Myocyte (in vitro differentiated cells): ENCODE data around the gene CILP. TPM values are rescaled to one million over a fixed set of nuclear protein-coding genes. Genes with fewer than 3 reads are reported as not detected.
"Not testable (repeated sequence)": the region's sequence is repeated elsewhere in the genome, so short reads cannot be mapped to it uniquely, and the experiment has no call there.

Experiments
- DNase-seq: peaks from one replicate; pipeline ENCODE4 v3.0.0-alpha.2; 2012; ENCODE audit warnings: low read depth
- total RNA-seq: library from RNA; depleted of rRNA; stranded (reverse); fragments of >200 nt; gene quantifications from 2 replicates; pipeline ENCODE4 v1.2.3, GENCODE V29; 2014

Gene CILP
- total RNA-seq, 1 donor from 2014 or later = 0.27 TPM

DNA sequence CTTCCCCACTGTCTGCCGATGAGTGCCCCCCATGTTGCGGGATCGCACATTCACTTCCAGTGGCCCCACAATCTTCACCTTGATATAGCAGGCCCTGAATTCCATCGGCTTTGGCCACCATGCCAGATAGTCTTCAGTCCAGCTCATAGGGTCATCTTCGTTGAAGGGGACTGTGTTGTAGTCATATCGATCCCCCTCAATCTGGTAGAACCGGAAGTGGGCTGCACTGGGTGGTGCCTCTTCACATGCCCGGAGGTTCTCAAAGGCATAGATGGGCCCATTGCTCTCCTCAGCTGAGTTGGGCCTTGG, 14.0 kb downstream of the CILP start:
- DNase-seq = no peak

- no peak for DNase-seq
Observed at GRCh38 chr15:65196637-65197336, 14.5 kb downstream of the CILP start.

- DNase-seq = no peak
Observed at GRCh38 chr15:65195548-65195923, 15.7 kb downstream of the CILP start.

DNA sequence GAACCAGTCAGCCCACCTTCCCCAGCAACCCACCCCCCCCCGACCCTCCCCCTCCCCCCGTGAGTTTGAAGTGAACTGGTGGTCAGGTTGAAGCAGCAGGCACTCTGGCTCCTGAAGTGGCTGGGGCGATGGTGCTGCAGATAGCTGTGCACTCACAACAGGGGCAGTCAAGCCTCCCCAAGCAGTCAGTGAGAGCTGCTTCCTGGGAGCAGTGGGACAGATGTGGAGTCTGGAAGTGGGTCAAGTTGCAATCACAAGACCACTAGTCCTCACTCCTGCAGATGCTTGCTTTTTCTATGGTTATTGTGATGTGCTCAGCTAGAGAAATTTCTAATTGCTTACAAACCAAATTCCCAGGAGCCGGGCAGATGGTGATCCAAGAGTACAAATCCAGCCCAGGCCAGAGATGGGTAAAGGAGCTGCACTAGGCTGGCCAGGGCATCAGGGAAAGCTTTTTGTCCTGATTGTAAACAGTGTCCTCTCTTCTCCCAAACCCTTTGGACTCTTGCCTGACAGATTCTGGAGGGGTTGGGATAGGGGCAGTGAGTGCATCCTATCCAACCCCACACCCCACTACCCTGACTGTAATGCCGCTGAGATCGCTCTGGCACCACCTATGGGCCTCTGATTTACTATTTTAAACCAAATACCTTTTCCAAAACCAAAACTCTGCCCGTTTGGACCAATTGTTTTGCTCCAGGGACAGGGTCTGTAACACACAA, 16.3 kb downstream of the CILP start:
- DNase-seq = peak; percentile 28

DNA sequence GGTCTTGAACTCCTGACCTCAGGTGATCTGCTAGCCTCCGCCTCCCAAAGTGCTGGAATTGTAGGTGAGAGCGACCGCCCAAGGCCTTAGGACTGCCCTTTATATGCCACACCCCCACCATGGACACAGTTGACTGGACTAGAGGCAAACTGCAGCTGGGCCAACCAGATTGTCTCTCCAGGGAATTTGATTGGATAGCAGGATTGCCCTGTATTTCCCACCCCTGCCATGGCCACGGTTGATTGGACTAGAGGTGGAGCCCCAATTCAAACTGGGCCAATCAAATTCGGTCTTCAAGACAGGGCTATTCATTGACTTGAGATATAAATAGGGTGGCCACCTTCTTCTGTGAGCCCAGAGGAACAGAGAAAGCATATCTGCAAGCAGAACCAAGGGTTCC, 19.3 kb downstream of the CILP start:
- DNase-seq = peak; percentile 15

GRCh38 chr15:65189102-65189740, 22.1 kb downstream of the CILP start:
- peak; percentile 71 for DNase-seq

DNA sequence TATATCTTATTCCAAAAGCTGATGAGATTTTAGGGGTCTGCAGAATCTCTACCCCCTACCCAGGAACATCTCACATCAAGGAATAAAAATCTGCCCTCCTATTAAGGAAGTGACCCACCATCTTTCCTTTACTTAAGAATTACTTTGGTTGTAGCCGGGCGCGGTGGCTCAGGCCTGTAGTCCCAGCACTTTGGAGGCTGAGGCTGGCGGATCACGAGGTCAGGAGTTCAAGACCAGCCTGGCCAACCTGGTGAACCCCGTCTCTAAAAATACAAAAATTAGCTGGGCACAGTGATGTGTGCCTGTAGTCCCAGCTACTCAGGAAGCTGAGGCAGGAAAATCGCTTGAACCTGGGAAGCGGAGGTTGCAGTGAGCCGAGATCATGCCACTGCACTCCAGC, 22.8 kb downstream of the CILP start:
- DNase-seq = not testable (repeated sequence)

- DNase-seq = peak; percentile 93
Observed at GRCh38 chr15:65184868-65185717, 26.2 kb downstream of the CILP start, which contains the start of gene CLPX. TSS of gene CLPX (minus strand) at chr15:65185342. CDS start at chr15:65185153, 189 bp downstream.

DNA sequence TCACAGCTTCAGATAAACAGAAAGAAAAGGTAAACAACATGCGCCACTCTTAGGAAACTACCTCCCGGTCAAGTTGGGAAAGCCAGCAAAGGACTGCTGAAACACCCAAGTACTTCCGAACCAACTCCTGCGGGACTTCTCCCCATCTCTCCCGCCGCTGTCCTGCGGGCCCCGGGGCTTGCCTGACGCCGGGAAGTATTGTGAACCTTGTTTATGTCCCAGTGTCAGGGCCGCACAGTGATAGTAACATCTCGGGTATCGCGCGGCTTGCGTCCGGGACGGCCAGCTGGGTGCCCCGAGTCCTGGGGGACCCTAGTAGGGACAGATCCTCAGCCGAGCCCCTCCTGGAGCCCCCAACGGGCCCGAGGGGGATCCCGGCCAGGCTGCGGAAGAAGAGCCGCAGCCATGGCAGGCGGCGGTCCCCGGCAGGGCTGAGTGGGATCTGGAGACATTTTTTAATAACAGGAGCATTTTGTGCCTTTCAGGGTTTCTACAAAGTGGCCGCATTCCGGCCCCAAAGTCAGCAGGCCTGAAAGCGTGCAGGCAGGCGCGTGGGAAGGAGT, 26.9 kb downstream of the CILP start:
- DNase-seq = peak; percentile 64

DNA sequence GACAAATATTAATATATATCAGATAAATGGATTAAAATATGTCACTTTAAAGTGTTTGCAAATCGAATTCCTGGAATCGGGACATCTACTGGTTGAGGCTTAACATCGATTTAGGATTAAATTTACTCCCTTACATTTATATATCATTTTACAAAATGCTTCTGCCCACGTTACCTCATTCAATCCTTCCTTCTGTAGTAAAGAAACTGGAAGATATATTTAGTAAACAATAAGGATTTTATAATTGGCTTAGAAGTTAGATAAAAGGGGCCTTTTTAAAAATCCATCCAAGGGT, 27.5 kb downstream of the CILP start:
- DNase-seq = no peak

- DNase-seq = no peak
Observed at GRCh38 chr15:65182538-65182937, 28.7 kb downstream of the CILP start.

DNA sequence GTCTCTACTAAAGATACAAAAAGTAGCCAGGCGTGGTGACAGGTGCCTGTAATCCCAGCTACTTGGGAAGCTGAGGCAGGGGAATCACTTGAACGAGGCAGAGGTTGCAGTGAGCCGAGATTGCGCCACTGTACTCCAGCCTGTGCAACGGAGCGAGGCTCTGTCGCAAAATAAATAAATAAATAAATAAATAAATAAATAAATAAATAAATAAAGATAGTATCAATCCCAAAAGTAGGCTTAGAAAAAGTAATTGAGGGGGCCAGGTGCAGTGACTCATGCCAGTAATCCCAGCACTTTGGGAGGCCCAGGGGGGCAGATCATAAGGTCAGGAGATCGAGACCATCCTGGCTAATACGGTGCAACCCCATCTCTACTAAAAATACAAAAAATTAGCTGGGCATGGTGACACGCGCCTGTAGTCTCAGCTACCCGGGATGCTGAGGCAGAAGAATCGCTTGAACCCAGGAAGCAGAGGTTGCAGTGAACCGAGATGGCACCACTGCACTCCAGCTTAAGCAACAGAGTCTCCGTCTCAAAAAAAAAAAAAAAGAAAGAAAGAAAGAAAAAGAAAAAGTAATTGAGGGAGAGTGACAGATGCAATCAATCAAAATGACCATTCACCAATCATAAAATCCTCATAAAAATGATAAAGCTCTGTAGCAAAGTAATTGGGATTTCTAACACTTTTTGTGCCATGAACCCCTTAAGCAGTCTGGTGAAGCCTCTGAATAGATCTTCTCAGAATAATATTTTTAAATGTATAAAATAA, 29.5 kb downstream of the CILP start:
- DNase-seq = not testable (repeated sequence)

DNA sequence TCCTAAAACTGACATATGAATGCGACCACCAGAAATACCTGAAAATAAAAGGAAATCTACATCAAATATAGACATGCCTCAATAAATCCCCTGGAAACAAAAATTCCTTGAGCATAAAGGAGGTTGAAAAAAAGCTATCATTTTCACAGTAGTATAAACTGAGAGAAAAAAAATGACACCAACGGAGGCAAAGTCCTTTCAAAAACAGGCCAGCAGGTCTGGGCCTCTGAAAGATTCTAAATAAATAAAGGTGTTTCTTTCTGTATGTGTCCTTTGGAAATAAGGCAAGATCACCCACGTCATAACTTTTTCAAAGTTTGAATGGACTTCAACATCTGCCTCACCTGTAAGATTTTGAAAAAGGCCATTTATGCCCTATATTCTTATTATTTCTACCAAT, 31.1 kb downstream of the CILP start:
- DNase-seq = no peak

DNA sequence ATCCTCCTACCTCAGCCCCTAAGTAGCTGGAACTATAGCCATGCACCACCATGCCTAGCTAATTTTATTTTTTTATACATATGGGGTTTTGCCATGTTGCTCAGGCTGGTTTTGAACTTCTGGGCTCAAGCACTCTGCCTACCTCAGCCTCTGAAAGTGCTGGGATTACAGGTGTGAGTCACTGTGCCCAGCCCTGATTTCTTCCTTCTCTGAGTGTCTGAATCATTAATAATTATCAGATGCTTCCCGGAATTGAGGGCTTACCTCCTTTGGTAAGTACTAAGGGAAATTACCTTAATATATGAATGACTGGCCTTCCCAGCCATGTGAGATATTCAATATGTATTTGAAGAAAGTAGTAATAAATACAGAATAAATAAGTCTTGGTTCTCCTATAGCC, 33.4 kb downstream of the CILP start:
- DNase-seq = no peak

DNA sequence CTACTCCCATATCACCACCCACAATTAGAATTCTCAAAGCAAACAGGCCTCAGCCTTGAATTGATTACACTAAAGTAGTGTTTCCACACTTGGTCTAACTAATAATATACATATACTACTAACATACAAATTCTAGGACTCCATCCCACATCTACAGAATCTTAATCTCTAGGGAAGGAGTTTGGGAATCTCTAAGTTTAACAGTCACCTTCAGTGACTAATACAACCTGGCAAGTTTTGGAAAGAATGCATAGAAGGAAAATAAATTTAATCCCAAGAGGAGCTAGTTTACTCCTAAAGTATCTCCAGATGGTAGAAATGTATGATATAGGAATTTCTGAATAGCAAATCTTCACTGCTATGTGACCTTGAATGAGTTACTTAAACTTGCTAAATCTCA, 35.2 kb downstream of the CILP start:
- no peak for DNase-seq

DNA sequence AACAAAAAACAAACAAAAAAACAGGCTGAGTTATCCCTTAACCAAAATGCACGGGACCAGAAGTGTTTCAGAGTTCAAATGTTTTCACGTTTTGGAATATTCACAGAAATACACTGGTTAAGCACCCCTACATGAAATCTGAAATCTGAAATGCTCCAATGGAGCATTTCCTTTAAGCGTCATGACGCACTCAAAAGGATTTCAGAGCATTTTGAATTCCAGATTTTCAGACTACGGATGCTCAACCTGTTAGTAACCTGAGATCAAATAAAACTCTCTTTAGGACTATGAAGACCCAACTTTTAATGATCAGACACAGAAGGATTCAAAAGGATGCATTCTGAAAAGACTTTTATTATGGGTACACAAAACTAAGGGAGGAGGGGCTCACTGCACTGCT, 35.8 kb downstream of the CILP start:
- DNase-seq = no peak

DNA sequence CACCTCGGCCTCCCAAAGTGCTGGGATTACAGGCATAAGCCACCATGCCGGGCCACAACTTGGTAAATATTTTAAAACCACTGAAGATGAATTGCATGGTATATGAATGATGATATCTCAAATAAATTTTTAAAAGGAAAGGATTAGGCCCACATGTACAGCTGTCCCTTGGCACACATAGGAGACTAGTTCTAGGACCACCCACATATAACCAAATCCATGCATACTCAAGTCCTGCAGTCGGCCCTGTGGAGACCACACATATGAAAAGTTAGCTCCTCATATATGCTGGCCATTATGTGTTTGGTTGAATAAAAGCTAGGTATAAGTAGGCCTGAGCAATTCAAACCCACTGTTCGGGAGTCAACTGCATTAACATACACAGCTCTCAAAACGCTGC, 36.8 kb downstream of the CILP start:
- no peak for DNase-seq

GRCh38 chr15:65172531-65172930, 38.7 kb downstream of the CILP start:
- DNase-seq = no peak

DNA sequence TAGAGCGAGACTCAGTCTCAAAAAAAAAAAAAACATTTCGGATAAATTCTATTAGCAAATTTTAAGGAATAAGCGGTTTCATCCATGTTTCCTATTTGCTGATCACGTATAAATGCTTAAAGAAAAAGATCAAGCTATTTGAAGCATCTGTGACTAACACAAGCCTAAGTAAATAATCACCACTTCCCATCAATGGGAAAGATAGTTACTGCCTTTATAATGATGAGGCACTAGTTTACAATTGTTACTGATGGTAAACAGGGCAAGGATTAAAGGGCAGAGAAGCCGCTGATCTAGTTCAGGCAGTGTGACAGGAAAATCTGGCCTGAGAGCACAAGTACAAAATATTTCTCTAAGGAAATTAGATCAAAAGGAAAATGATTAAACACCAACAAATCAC, 39.8 kb downstream of the CILP start:
- no peak for DNase-seq

DNA sequence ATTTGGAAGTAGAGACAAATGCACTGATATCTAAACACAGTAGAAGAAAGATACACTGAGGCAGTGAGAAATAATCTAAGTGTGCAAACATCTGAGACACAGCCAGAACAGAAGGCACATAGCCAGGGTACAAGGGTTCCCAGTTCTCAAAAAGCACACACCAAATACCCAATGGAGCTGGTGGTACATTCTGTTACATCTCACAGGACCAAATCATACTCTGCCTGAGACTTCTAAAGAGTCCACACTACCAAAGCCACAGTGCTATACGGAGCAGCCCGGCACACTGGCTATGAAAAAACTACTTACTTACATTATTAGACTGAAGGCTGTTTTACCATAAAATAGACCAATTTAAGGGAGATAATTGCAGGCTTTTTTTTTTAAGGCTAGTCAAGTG, 45.4 kb downstream of the CILP start:
- no peak for DNase-seq

- no peak for DNase-seq
Observed at GRCh38 chr15:65164139-65164538, 47.1 kb downstream of the CILP start.
